GM12875 (cell line): ENCODE measurements around the gene INHA.

Experiments used
- H3K4me3 ChIP-seq: one replicate; pipeline ENCODE4 v1.5.1; 2011; ENCODE audit warnings: low read depth, low read length, control low read depth
- TF ChIP-seq, protein P1 (sequence below): IDR thresholded peaks from 2 replicates; pipeline ENCODE4 v1.5.1; 2011; ENCODE audit warnings: low read depth, mild to moderate bottlenecking, control low read depth, inconsistent platforms, low read length, moderate library complexity, borderline replicate concordance; ENCODE audit not compliant: insufficient read depth

Gene INHA

DNA sequence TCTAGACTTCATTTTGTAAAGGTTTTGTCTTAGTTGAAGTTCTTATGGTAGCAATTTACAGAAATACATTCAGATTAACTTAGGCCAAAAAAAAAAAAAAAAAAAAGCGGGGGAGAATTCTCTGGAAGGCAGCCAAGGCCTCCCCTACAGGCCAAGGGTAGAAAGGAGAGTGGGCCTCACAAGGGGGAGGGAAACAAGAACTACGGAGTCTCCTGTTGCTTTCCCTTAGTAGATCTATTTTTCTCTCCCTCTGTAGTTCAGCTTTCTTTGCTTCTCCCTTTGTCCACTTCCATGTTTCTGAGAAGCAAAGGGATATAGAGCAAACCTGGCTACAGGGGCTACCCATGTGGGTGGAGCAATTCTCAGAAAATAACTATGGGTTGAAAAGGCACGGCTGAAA lies 23.1 kb downstream of the INHA start:
- no peak overlapping the region for H3K4me3 ChIP-seq
- TF ChIP-seq, protein P1, sequence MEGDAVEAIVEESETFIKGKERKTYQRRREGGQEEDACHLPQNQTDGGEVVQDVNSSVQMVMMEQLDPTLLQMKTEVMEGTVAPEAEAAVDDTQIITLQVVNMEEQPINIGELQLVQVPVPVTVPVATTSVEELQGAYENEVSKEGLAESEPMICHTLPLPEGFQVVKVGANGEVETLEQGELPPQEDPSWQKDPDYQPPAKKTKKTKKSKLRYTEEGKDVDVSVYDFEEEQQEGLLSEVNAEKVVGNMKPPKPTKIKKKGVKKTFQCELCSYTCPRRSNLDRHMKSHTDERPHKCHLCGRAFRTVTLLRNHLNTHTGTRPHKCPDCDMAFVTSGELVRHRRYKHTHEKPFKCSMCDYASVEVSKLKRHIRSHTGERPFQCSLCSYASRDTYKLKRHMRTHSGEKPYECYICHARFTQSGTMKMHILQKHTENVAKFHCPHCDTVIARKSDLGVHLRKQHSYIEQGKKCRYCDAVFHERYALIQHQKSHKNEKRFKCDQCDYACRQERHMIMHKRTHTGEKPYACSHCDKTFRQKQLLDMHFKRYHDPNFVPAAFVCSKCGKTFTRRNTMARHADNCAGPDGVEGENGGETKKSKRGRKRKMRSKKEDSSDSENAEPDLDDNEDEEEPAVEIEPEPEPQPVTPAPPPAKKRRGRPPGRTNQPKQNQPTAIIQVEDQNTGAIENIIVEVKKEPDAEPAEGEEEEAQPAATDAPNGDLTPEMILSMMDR = no peak

DNA sequence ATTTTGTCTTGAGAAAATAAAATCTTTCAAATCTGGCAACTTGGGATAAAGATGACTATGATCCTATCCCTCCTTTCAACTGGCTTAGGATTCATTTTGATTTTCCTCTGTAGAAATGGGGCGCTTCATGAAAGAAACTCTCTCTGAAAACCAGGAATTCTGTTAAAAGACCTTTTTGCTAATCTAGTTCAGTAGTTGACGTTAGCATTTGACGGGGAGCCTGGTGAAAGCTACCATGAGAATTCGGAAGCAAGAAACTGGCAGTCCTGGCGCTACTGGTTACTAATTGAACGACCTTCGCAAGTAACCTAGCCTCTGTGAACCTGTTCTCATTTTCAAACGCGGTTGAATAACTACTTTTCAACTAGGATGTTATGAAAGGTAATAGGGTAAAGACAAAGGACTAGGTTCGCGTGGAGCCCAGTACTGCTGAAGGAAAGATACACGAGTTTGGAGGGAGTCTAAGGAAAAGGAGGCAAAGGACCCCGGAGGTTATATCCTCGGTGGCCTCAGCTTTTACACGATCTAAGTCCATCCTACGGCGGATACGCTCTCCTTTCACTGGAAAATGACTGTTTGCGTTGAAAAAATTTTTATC lies 24.9 kb downstream of the INHA start:
- peak overlapping the region; percentile 63 for H3K4me3 ChIP-seq
- TF ChIP-seq, protein P1 = no peak

DNA sequence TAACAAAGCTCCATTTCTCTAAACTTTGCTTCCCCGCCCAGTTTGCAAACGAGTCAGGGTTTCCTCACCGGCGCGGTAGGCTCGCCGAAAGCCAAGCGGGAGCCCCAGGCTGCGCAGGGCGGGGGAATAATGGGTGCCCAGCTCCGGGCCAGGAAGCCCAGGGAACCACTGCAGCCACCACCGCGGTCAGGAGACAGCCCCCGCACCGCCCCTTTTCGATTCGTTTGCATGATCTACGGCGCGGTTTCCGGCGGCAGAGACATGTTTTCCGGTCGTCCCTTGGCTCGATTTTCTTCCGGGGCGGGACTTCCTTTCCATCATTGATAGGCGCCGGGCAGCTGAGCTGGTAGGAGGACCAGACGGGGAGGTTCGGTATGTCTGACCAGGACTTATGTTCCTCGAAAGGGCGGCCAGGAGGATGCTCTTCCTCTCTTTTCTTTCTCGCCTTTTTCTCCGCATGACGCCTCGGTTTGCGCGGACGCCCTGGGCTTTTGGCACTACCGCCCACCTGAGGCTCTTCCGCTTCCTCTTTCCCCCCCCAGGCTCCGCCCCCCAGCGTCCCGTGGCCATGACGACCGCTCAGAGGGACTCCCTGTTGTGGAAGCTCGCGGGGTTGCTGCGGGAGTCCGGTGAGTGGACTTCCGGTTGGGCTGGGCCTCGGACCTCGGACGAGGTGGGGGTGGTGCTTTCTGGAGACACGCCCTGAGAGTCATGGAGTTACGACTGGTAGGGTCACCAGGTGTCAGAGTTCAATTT lies 25.6 kb downstream of the INHA start, which contains the start of gene STK11IP:
Gene STK11IP (plus strand): TSS at position 306 of the 756 bp plus-strand sequence. CDS start 263 bp downstream, at position 569.
- TF ChIP-seq, protein P1 = no peak
- H3K4me3 ChIP-seq = peak within 1 kb of the TSS; percentile 63

DNA sequence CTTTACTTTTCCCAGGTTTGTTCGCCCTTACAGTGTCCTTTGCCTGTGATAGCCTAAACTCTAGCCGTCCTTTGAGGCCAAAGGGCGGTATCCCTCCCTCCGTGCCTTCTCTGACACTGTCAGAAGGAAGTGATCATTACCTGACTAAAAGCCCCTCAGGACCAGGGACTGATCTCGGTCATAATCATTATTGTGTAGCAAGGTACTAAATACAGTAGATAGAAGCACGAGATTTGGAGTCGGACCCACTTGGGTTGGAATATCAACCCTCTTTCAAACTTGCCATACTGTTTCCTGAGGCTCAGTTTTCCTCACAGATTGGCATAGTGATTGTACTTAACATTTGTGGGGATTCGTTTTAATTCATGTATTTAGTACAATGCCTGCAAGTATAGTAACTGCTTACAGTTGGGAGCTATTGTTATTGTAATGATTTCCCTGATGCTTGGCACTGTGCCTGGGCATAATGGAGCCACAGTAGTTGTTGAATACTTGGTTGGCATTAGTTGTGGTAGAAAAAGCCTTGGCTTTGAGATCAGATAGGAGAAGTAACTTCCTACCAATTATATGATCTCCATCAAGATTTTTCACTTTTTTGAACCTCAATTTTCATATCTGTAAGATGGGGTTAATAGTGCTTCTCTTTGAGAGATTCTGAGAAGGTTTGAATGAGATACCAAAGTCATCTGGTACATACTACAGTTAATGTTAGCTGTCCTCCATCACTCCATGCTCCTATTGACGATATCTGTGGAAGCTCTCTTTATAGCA lies 26.4 kb downstream of the INHA start:
- TF ChIP-seq, protein P1 = no peak
- H3K4me3 ChIP-seq = peak overlapping the region; percentile 63

DNA sequence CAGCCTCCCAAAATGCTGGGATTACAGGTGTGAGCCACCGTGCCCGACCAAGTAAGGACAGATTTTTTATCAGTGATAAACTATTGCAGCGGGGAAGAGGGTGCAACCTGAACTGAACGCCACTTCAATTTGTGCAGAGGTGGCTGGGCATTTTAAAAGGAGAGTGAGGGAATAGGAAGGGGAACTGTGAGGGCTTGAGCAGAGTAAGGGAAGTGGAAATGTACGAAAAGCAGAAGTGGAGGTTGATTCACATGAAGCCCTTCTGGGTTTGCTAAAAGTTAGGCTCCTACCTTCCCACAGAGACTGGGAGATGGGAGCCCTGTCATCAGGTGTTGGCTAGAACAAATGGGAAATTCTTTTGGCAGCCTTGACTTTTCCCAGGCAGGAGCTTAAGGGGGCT lies 31.7 kb downstream of the INHA start:
- no peak overlapping the region for H3K4me3 ChIP-seq
- TF ChIP-seq, protein P1 = no peak

DNA sequence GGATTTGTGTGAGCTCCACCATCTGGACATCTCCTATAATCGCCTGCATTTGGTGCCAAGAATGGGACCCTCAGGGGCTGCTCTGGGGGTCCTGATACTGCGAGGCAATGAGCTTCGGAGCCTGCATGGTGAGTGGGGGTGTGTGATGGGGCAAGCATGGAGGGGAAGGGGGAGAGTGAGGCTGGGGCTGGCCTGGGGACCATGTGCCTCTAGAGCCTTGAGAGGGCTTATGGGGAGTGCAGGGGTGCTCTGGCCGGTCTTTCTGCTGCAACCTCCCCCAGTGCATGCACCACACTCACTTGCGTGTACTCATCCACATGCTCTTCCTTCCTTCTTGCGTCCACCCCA lies 33.5 kb downstream of the INHA start:
- TF ChIP-seq, protein P1 = no peak
- no peak overlapping the region for H3K4me3 ChIP-seq
